H9 (cell line): ENCODE results near the gene MLYCD. TPM values are rescaled to one million over a fixed set of nuclear protein-coding genes. Genes with fewer than 3 reads are reported as not detected.

ENCODE experiments used
- DNase-seq: peaks from one replicate; pipeline ENCODE4 v3.0.0-alpha.2; 2017
- H2AFZ ChIP-seq: one replicate; pipeline ENCODE4 v1.6.1; 2013; ENCODE audit warnings: mild to moderate bottlenecking, low read length, control low read depth, moderate library complexity
- H2AK5ac ChIP-seq: 2 replicates; pipeline ENCODE4 v1.6.1; 2013; ENCODE audit warnings: low read length, control low read depth, mixed read lengths; ENCODE audit not compliant: insufficient read length
- H2BK120ac ChIP-seq: one replicate; pipeline ENCODE4 v1.6.1; 2013; ENCODE audit warnings: low read depth, mild to moderate bottlenecking, low read length, control low read depth, inconsistent platforms; ENCODE audit not compliant: poor library complexity, severe bottlenecking
- H2BK12ac ChIP-seq: 2 replicates; pipeline ENCODE4 v1.6.1; 2013; ENCODE audit warnings: low read length, control low read depth, mixed read lengths, low read depth; ENCODE audit not compliant: insufficient read length
- H2BK15ac ChIP-seq: 2 replicates; pipeline ENCODE4 v1.6.1; 2013; ENCODE audit warnings: low read depth, low read length, control low read depth
- H2BK20ac ChIP-seq: one replicate; pipeline ENCODE4 v1.6.1; 2013; ENCODE audit warnings: low read depth, mild to moderate bottlenecking, low read length, control low read depth, inconsistent platforms; ENCODE audit not compliant: poor library complexity, severe bottlenecking
- H2BK5ac ChIP-seq: 2 replicates; pipeline ENCODE4 v1.6.1; 2013; ENCODE audit warnings: low read length, control low read depth, mixed read lengths; ENCODE audit not compliant: insufficient read length
- H3K14ac ChIP-seq: 2 replicates; pipeline ENCODE4 v1.6.1; 2013; ENCODE audit warnings: low read length, control low read depth; ENCODE audit not compliant: insufficient read depth
- H3K18ac ChIP-seq: 2 replicates; pipeline ENCODE4 v1.6.1; 2013; ENCODE audit warnings: low read depth, mild to moderate bottlenecking, mixed read lengths, low read length, control low read depth; ENCODE audit not compliant: insufficient read length
- H3K23ac ChIP-seq: 2 replicates; pipeline ENCODE4 v1.6.1; 2013; ENCODE audit warnings: low read length, control low read depth, mixed read lengths, low read depth; ENCODE audit not compliant: insufficient read length
- H3K23me2 ChIP-seq: 2 replicates; pipeline ENCODE4 v1.6.1; 2013; ENCODE audit warnings: low read depth, mild to moderate bottlenecking, mixed read lengths, low read length, control low read depth; ENCODE audit not compliant: insufficient read length, poor library complexity, severe bottlenecking
- H3K27ac ChIP-seq: 2 replicates; pipeline ENCODE4 v1.5.1; 2013; ENCODE audit warnings: low read length, control low read depth, mixed read lengths, low read depth; ENCODE audit not compliant: insufficient read length
- H3K27me3 ChIP-seq: 2 replicates; pipeline ENCODE4 v1.6.1; 2013; ENCODE audit warnings: low read length, control low read depth, inconsistent platforms; ENCODE audit not compliant: insufficient read depth
- H3K4ac ChIP-seq: 2 replicates; pipeline ENCODE4 v1.6.1; 2013; ENCODE audit warnings: low read depth, mild to moderate bottlenecking, control low read depth, inconsistent platforms, low read length, moderate library complexity
- H3K4me1 ChIP-seq: 2 replicates; pipeline ENCODE4 v1.6.1; 2013; ENCODE audit warnings: low read length, control low read depth, inconsistent platforms; ENCODE audit not compliant: insufficient read depth
- H3K4me2 ChIP-seq: 2 replicates; pipeline ENCODE4 v1.6.1; 2013; ENCODE audit warnings: low read length, control low read depth, mixed read lengths; ENCODE audit not compliant: insufficient read length, insufficient read depth
- H3K56ac ChIP-seq: 2 replicates; pipeline ENCODE4 v1.6.1; 2013; ENCODE audit warnings: low read depth, mild to moderate bottlenecking, mixed read lengths, low read length, control low read depth; ENCODE audit not compliant: insufficient read length
- H3K79me1 ChIP-seq: 2 replicates; pipeline ENCODE4 v1.6.1; 2013; ENCODE audit warnings: low read depth, mild to moderate bottlenecking, moderate library complexity, low read length, control low read depth, inconsistent platforms; ENCODE audit not compliant: insufficient read depth, poor library complexity, severe bottlenecking
- H3K79me2 ChIP-seq: 2 replicates; pipeline ENCODE4 v1.6.1; 2013; ENCODE audit warnings: low read length, control low read depth, inconsistent platforms; ENCODE audit not compliant: insufficient read depth
- H3K9ac ChIP-seq: 2 replicates; pipeline ENCODE4 v1.6.1; 2013; ENCODE audit warnings: low read length, control low read depth, mixed read lengths; ENCODE audit not compliant: insufficient read length; ENCODE audit errors: extremely low read depth
- H3K9me3 ChIP-seq: one replicate; pipeline ENCODE4 v1.6.1; 2013; ENCODE audit warnings: low read depth, low read length, inconsistent platforms; ENCODE audit not compliant: control insufficient read depth
- H3T11ph ChIP-seq: one replicate; pipeline ENCODE4 v1.6.1; 2013; ENCODE audit warnings: mild to moderate bottlenecking, low read length, control low read depth, inconsistent platforms
- H4K20me1 ChIP-seq: one replicate; pipeline ENCODE4 v1.6.1; 2013; ENCODE audit not compliant: control insufficient read depth, insufficient read length, insufficient read depth
- H4K5ac ChIP-seq: 2 replicates; pipeline ENCODE4 v1.6.1; 2013; ENCODE audit warnings: low read depth, mild to moderate bottlenecking, mixed read lengths, low read length, control low read depth; ENCODE audit not compliant: insufficient read length
- H4K8ac ChIP-seq: replicated peaks from 2 replicates; pipeline ENCODE4 v1.6.1; 2013; ENCODE audit warnings: low read length, control low read depth, mixed read lengths, low read depth; ENCODE audit not compliant: insufficient read length
- H4K91ac ChIP-seq: 2 replicates; pipeline ENCODE4 v1.6.1; 2013; ENCODE audit warnings: low read depth, mild to moderate bottlenecking, moderate library complexity, mixed read lengths, low read length, control low read depth; ENCODE audit not compliant: insufficient read length
- H3K27ac Mint-ChIP-seq, 3 experiments: 2 replicates in 2 of 3; 3 replicates in 1 of 3; pipeline ENCODE4 v1.8.0; 2020 to 2021; ENCODE audit warnings: mixed read lengths in 3 of 3, mild to moderate bottlenecking in 1 of 3, moderate library complexity in 1 of 3
- H3K27me3 Mint-ChIP-seq: 2 replicates; pipeline ENCODE4 v1.8.0; 2021; ENCODE audit warnings: low read depth, mild to moderate bottlenecking, moderate library complexity, mixed read lengths
- H3K36me3 Mint-ChIP-seq, 3 experiments: 2 replicates in 2 of 3; 3 replicates in 1 of 3; pipeline ENCODE4 v1.8.0; 2020 to 2021; ENCODE audit warnings: low read depth in 3 of 3, mixed read lengths in 3 of 3; ENCODE audit not compliant: insufficient read depth in 1 of 3
- H3K4me1 Mint-ChIP-seq, 2 experiments: 2 replicates each; pipeline ENCODE4 v1.8.0; 2020; ENCODE audit warnings: mixed read lengths in 2 of 2
- H3K4me3 Mint-ChIP-seq, 2 experiments: 2 replicates in 1 of 2; 3 replicates in 1 of 2; pipeline ENCODE4 v1.8.0; 2020 to 2021; ENCODE audit warnings: mild to moderate bottlenecking in 2 of 2, mixed read lengths in 2 of 2, moderate library complexity in 1 of 2
- H3K9me3 Mint-ChIP-seq, 2 experiments: 2 replicates in 1 of 2; 3 replicates in 1 of 2; pipeline ENCODE4 v1.8.0; 2020; ENCODE audit warnings: mild to moderate bottlenecking in 2 of 2, mixed read lengths in 2 of 2, moderate library complexity in 1 of 2
- WGBS: extraction: QIAGEN DNeasy Blood & Tissue Kit; methylation state at CpG from one replicate; pipeline ENCODE4 v1.1.7; 2013; ENCODE audit warnings: missing lambda C conversion rate, low lambda C conversion rate, mixed read lengths; ENCODE audit not compliant: insufficient read length; ENCODE audit errors: extremely low coverage; 5-methylcytosine and 5-hydroxymethylcytosine counted together
- total RNA-seq: library from RNA; stranded (reverse); gene quantifications from 2 replicates; pipeline ENCODE4 v1.2.1, GENCODE V29; 2021
- TF ChIP-seq, protein P1 (sequence below): fragments of 200-600 bp; sonication (generic); conservative IDR thresholded peaks from 3 replicates; pipeline ENCODE4 v1.8.0; 2021; ENCODE audit warnings: antibody characterized with exemption, mild to moderate bottlenecking

The MLYCD gene
- total RNA-seq, 1 experiment from 2014 or later, result 7.1 TPM

DNA sequence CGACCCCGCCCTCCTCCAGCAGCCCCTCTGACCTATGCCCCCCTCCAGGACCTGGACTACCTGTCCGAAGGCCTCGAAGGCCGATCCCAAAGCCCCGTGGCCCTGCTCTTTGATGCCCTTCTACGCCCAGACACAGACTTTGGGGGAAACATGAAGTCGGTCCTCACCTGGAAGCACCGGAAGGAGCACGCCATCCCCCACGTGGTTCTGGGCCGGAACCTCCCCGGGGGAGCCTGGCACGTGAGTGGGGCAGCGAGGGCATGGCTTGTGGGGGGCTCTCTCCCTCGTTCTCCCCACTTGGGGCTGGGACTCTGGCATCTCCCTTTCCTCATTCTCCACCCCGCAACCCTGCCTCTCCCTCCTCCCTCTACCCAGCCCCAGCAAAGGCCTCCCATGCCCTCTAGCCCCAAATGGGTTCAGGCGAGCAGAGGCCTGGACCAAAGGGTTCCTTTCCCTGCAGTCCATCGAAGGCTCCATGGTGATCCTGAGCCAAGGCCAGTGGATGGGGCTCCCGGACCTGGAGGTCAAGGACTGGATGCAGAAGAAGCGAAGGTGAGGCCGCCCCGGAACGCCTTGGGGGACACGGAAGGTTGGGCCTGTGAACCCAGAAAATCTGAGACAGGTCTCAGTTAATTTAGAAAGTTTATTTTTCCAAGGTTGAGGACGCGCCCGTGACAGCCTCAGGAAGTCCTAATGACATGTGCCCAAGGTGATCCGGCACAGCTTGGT lies 61.8 kb downstream of the MLYCD start:
- H2AK5ac ChIP-seq, result no peak overlapping the region
- no peak overlapping the region for H4K5ac ChIP-seq
- H3T11ph ChIP-seq, result no peak overlapping the region
- H3K18ac ChIP-seq, result no peak overlapping the region
- Mint-ChIP-seq H3K4me3 (no peak overlapping the region), H3K4me1 (peaks cover 3% of the 10 kb centered on the region in 2 experiments; a peak in 1 of 4 replicates), H3K36me3 (peaks cover 0 to 2% (median 0%) of the 10 kb centered on the region in 3 experiments; a peak in 1 of 7 replicates), H3K9me3 (no peaks in the 10 kb centered on the region), H3K27ac (no peak overlapping the region; a peak in 1 of 7 replicates), H3K27me3 (0 out of 2 replicates have a peak, but pooled peaks cover 1% of the 10 kb centered on the region)
- H2BK15ac ChIP-seq, result no peak overlapping the region
- H2BK20ac ChIP-seq, result no peak overlapping the region
- DNase-seq, result no peak
- WGBS, result no CpG with 5 or more reads among the region's 29 CpGs
- no peak overlapping the region for H3K9ac ChIP-seq
- H3K27me3 ChIP-seq, result no peaks in the 10 kb centered on the region
- no peak overlapping the region for H3K56ac ChIP-seq
- no peaks in the 10 kb centered on the region for H4K20me1 ChIP-seq
- H3K4me1 ChIP-seq, result no peaks in the 10 kb centered on the region
- H2AFZ ChIP-seq, result no peak overlapping the region
- no peak overlapping the region for H2BK12ac ChIP-seq
- H3K79me1 ChIP-seq, result no peaks in the 10 kb centered on the region
- no peaks in the 10 kb centered on the region for H3K9me3 ChIP-seq
- H3K4ac ChIP-seq, result no peak overlapping the region
- H3K27ac ChIP-seq, result no peak overlapping the region
- no peak overlapping the region for H4K91ac ChIP-seq
- no peak overlapping the region for H3K4me2 ChIP-seq
- H3K23me2 ChIP-seq, result no peaks in the 10 kb centered on the region
- no peak overlapping the region for H3K23ac ChIP-seq
- no peak overlapping the region for H2BK120ac ChIP-seq
- no peak overlapping the region for H3K14ac ChIP-seq
- no peak overlapping the region for H4K8ac ChIP-seq
- TF ChIP-seq, protein P1, sequence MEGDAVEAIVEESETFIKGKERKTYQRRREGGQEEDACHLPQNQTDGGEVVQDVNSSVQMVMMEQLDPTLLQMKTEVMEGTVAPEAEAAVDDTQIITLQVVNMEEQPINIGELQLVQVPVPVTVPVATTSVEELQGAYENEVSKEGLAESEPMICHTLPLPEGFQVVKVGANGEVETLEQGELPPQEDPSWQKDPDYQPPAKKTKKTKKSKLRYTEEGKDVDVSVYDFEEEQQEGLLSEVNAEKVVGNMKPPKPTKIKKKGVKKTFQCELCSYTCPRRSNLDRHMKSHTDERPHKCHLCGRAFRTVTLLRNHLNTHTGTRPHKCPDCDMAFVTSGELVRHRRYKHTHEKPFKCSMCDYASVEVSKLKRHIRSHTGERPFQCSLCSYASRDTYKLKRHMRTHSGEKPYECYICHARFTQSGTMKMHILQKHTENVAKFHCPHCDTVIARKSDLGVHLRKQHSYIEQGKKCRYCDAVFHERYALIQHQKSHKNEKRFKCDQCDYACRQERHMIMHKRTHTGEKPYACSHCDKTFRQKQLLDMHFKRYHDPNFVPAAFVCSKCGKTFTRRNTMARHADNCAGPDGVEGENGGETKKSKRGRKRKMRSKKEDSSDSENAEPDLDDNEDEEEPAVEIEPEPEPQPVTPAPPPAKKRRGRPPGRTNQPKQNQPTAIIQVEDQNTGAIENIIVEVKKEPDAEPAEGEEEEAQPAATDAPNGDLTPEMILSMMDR, result no peak
- H2BK5ac ChIP-seq, result no peak overlapping the region
- no peaks in the 10 kb centered on the region for H3K79me2 ChIP-seq
